SK-N-SH treated with all-trans-retinoic acid at 6 μM for 48 hours (cell line): Measurements from ENCODE around the gene POLE.

ENCODE experiments used
- ATAC-seq: fragments of 200-7000 bp; cut with Tn5 transposase; 3 replicates; pipeline ENCODE4 v1.9.1; 2020; ENCODE audit warnings: mild to moderate bottlenecking, moderate library complexity
- ARNTL ChIP-seq: fragments of 450-650 bp; formaldehyde crosslinking; IDR thresholded peaks from 2 replicates; pipeline ENCODE4 v1.5.0; 2020; ENCODE audit warnings: low read depth, mild to moderate bottlenecking, moderate library complexity, borderline replicate concordance
- BACH2 ChIP-seq: fragments of 250-450 bp; sonication (Bioruptor Pico); IDR thresholded peaks from 2 replicates; pipeline ENCODE4 v1.9.0; 2021; ENCODE audit warnings: mild to moderate bottlenecking, borderline replicate concordance
- CSDC2 ChIP-seq: fragments of 250-450 bp; sonication (Bioruptor Pico); IDR thresholded peaks from 2 replicates; pipeline ENCODE4 v1.5.0; 2020; ENCODE audit warnings: mild to moderate bottlenecking, moderate library complexity
- ESRRG ChIP-seq: fragments of 250-450 bp; sonication (Bioruptor Pico); IDR thresholded peaks from 2 replicates; pipeline ENCODE4 v1.6.1; 2021; ENCODE audit warnings: mild to moderate bottlenecking
- GLIS3 ChIP-seq: fragments of 250-450 bp; sonication (Bioruptor Pico); IDR thresholded peaks from 2 replicates; pipeline ENCODE4 v1.5.0; 2020; ENCODE audit warnings: mild to moderate bottlenecking, moderate library complexity
- OSR1 ChIP-seq: fragments of 250-450 bp; sonication (Bioruptor Pico); IDR thresholded peaks from 2 replicates; pipeline ENCODE4 v1.8.0; 2022; ENCODE audit warnings: moderate library complexity, mild to moderate bottlenecking, inconsistent platforms
- PPARA ChIP-seq: fragments of 250-450 bp; sonication (Bioruptor Pico); IDR thresholded peaks from 2 replicates; pipeline ENCODE4 v1.5.0; 2020; ENCODE audit warnings: mild to moderate bottlenecking, borderline replicate concordance
- RARB ChIP-seq: fragments of 250-450 bp; sonication (Bioruptor Pico); IDR thresholded peaks from 2 replicates; pipeline ENCODE4 v1.8.0; 2021; ENCODE audit warnings: mild to moderate bottlenecking, moderate library complexity
- SNAI2 ChIP-seq: fragments of 250-450 bp; sonication (Bioruptor Pico); IDR thresholded peaks from 2 replicates; pipeline ENCODE4 v1.5.0; 2020; ENCODE audit warnings: mild to moderate bottlenecking, moderate library complexity
- TCF4 ChIP-seq: fragments of 250-450 bp; sonication (Bioruptor Pico); IDR thresholded peaks from 2 replicates; pipeline ENCODE4 v1.8.0; 2021; ENCODE audit warnings: mild to moderate bottlenecking, moderate library complexity, borderline replicate concordance
- TOX ChIP-seq: fragments of 250-450 bp; sonication (Bioruptor Pico); IDR thresholded peaks from 2 replicates; pipeline ENCODE4 v1.8.0; 2021; ENCODE audit warnings: mild to moderate bottlenecking, moderate library complexity, borderline replicate concordance
- ZC3H10 ChIP-seq: fragments of 250-450 bp; sonication (Bioruptor Pico); IDR thresholded peaks from 2 replicates; pipeline ENCODE4 v1.5.1; 2021; ENCODE audit warnings: mild to moderate bottlenecking, moderate library complexity
- ZFP3 ChIP-seq: fragments of 250-450 bp; sonication (Bioruptor Pico); IDR thresholded peaks from 2 replicates; pipeline ENCODE4 v1.5.0; 2020; ENCODE audit warnings: mild to moderate bottlenecking, moderate library complexity
- ZFP30 ChIP-seq: fragments of 450-650 bp; formaldehyde crosslinking; IDR thresholded peaks from 2 replicates; pipeline ENCODE4 v1.5.0; 2022; ENCODE audit warnings: mild to moderate bottlenecking, moderate library complexity
- ZNF565 ChIP-seq: fragments of 450-650 bp; formaldehyde crosslinking; conservative IDR thresholded peaks from 2 replicates; pipeline ENCODE4 v1.5.0; 2020; ENCODE audit warnings: low read depth, mild to moderate bottlenecking, moderate library complexity
- ZNF70 ChIP-seq: fragments of 450-650 bp; formaldehyde crosslinking; IDR thresholded peaks from 2 replicates; pipeline ENCODE4 v1.5.0; 2020; ENCODE audit warnings: mild to moderate bottlenecking, moderate library complexity
- ZNF8 ChIP-seq: fragments of 450-650 bp; formaldehyde crosslinking; IDR thresholded peaks from 2 replicates; pipeline ENCODE4 v1.5.0; 2020; ENCODE audit warnings: mild to moderate bottlenecking, moderate library complexity
- TF ChIP-seq, protein P1 (sequence below): fragments of 250-450 bp; sonication (Bioruptor Pico); IDR thresholded peaks from 2 replicates; pipeline ENCODE4 v1.8.0; 2021; ENCODE audit warnings: low read depth, mild to moderate bottlenecking, moderate library complexity, borderline replicate concordance
- TF ChIP-seq, protein P2 (sequence below): fragments of 250-450 bp; sonication (Bioruptor Pico); IDR thresholded peaks from 2 replicates; pipeline ENCODE4 v1.5.1; 2021; ENCODE audit warnings: mild to moderate bottlenecking, moderate library complexity
- TF ChIP-seq, protein P3 (sequence below): fragments of 250-450 bp; sonication (Bioruptor Pico); IDR thresholded peaks from 2 replicates; pipeline ENCODE4 v1.8.0; 2020; ENCODE audit warnings: mild to moderate bottlenecking, moderate library complexity, borderline replicate concordance
- TF ChIP-seq, protein P4 (sequence below): fragments of 250-450 bp; sonication (Bioruptor Pico); IDR thresholded peaks from 2 replicates; pipeline ENCODE4 v1.5.1; 2020; ENCODE audit warnings: low read depth, mild to moderate bottlenecking, moderate library complexity

POLE gene

DNA sequence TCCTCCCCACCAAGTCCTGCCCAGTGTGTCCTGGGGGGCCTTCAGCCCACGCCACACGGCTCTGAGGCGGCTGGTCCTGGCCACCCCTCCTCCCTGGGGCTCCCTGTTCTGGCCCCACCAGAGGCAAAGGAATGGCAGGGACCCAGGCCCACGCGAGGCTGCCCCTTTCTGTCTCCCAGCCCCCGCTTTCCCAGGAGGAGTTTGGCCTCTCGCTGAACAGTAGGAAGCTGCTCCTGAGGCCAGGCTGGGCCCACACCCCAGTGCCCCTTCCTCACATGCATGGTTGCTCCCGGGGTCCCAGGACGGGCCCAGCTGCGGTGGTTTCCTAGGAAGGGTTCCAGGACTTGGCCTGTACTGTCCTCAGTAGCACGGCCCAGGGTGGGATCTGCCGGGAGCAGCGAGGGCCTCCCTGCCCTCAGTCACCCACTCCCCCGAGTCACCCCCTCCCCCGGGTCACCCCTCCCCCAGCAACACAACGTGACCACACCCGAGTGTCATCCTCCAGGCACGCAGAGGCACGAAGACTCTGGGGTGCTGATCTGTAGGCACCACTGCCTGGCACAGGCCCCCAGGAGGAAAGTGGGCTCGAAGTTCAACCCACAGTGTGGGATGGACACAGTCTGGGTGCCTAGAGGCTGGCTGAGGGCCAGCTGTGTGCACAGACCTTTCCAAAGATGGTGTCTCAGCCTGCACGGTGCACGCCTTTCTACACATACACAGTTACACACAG lies 109.8 kb downstream of the POLE start:
- no peak for ATAC-seq
- TF ChIP-seq PPARA (CRISPR knock-in tag) (no peak), ZNF70 (CRISPR knock-in tag) (no peak), ESRRG (no peak), ZNF565 (CRISPR knock-in tag) (no peak), ZFP3 (CRISPR knock-in tag) (no peak), ZFP30 (CRISPR knock-in tag) (no peak), TOX (CRISPR knock-in tag) (no peak), GLIS3 (CRISPR knock-in tag) (no peak), ARNTL (no peak), RARB (CRISPR knock-in tag) (no peak), BACH2 (CRISPR knock-in tag) (no peak), OSR1 (no peak), CSDC2 (CRISPR knock-in tag) (no peak), SNAI2 (CRISPR knock-in tag) (no peak)
- TF ChIP-seq, protein P1, sequence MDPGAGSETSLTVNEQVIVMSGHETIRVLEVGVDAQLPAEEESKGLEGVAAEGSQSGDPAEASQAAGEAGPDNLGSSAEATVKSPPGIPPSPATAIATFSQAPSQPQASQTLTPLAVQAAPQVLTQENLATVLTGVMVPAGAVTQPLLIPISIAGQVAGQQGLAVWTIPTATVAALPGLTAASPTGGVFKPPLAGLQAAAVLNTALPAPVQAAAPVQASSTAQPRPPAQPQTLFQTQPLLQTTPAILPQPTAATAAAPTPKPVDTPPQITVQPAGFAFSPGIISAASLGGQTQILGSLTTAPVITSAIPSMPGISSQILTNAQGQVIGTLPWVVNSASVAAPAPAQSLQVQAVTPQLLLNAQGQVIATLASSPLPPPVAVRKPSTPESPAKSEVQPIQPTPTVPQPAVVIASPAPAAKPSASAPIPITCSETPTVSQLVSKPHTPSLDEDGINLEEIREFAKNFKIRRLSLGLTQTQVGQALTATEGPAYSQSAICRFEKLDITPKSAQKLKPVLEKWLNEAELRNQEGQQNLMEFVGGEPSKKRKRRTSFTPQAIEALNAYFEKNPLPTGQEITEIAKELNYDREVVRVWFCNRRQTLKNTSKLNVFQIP (CRISPR knock-in tag), result no peak

DNA sequence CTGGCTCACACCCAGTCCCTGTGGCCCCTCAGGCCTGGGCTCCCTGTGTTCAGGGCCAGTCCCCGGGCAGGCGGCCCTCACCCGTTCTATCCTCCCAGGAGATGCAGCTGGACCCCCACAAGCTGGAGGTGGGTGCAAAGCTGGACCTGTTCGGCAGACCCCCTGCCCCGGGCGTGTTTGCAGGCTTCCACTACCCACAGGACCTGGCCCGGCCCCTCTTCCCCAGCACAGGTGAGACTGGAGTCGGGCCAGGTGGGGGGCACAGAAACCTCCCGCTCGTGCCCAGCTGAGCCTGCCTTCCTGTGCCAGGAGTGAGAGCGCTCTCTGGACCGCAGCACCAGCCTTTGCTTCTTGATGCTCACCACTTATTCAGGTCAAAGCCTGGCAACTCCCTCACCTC lies 110.4 kb downstream of the POLE start:
- TF ChIP-seq, protein P2, sequence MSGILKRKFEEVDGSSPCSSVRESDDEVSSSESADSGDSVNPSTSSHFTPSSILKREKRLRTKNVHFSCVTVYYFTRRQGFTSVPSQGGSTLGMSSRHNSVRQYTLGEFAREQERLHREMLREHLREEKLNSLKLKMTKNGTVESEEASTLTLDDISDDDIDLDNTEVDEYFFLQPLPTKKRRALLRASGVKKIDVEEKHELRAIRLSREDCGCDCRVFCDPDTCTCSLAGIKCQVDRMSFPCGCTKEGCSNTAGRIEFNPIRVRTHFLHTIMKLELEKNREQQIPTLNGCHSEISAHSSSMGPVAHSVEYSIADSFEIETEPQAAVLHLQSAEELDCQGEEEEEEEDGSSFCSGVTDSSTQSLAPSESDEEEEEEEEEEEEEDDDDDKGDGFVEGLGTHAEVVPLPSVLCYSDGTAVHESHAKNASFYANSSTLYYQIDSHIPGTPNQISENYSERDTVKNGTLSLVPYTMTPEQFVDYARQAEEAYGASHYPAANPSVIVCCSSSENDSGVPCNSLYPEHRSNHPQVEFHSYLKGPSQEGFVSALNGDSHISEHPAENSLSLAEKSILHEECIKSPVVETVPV (CRISPR knock-in tag), result no peak
- TF ChIP-seq GLIS3 (CRISPR knock-in tag) (no peak), ZC3H10 (CRISPR knock-in tag) (no peak), ESRRG (no peak), ZNF8 (CRISPR knock-in tag) (no peak), CSDC2 (CRISPR knock-in tag) (no peak), ZFP30 (CRISPR knock-in tag) (no peak), RARB (CRISPR knock-in tag) (no peak), BACH2 (CRISPR knock-in tag) (no peak), TCF4 (CRISPR knock-in tag) (no peak), PPARA (CRISPR knock-in tag) (no peak), TOX (CRISPR knock-in tag) (no peak)
- TF ChIP-seq, protein P3, sequence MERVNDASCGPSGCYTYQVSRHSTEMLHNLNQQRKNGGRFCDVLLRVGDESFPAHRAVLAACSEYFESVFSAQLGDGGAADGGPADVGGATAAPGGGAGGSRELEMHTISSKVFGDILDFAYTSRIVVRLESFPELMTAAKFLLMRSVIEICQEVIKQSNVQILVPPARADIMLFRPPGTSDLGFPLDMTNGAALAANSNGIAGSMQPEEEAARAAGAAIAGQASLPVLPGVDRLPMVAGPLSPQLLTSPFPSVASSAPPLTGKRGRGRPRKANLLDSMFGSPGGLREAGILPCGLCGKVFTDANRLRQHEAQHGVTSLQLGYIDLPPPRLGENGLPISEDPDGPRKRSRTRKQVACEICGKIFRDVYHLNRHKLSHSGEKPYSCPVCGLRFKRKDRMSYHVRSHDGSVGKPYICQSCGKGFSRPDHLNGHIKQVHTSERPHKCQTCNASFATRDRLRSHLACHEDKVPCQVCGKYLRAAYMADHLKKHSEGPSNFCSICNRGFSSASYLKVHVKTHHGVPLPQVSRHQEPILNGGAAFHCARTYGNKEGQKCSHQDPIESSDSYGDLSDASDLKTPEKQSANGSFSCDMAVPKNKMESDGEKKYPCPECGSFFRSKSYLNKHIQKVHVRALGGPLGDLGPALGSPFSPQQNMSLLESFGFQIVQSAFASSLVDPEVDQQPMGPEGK, result no peak
- TF ChIP-seq, protein P1 (CRISPR knock-in tag), result no peak
- TF ChIP-seq, protein P4, sequence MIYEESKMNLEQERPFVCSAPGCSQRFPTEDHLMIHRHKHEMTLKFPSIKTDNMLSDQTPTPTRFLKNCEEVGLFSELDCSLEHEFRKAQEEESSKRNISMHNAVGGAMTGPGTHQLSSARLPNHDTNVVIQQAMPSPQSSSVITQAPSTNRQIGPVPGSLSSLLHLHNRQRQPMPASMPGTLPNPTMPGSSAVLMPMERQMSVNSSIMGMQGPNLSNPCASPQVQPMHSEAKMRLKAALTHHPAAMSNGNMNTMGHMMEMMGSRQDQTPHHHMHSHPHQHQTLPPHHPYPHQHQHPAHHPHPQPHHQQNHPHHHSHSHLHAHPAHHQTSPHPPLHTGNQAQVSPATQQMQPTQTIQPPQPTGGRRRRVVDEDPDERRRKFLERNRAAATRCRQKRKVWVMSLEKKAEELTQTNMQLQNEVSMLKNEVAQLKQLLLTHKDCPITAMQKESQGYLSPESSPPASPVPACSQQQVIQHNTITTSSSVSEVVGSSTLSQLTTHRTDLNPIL, result no peak
- no peak for ATAC-seq

DNA sequence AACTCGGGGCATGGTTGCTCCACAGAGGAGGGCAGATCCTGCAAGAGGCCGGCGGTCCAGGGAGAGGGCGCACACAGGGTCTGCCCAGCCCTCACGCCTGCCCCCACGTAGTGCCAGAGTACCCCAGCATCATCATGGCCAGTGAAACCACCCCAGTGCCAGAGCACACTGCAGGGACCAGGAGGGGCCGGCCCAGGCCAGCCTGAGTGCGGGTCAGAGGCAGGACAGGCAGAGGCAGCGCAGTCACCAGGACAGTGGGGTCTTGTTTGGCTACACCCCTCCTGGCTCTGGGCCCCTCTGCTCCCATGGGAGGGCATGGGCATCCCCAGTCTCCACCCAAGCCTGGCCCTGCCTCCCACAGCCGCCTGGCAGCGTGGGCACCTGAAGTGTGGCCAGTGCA lies 111.5 kb downstream of the POLE start:
- TF ChIP-seq CSDC2 (CRISPR knock-in tag) (no peak), OSR1 (no peak), BACH2 (CRISPR knock-in tag) (no peak), PPARA (CRISPR knock-in tag) (no peak), RARB (CRISPR knock-in tag) (no peak), ZFP30 (CRISPR knock-in tag) (no peak), ZC3H10 (CRISPR knock-in tag) (no peak)
- TF ChIP-seq, protein P3, result no peak
- TF ChIP-seq, protein P4, result no peak
- TF ChIP-seq, all 23 proteins: peak for 0
- no peak for ATAC-seq
